ENCODE data around the gene ZFP64. TPM values are rescaled to one million over a fixed set of nuclear protein-coding genes. Genes with fewer than 3 reads are reported as not detected.

ZFP64 gene
- total RNA-seq, 2 donors from 2014 or later, result 6.3 to 10.4 TPM

- Histone ChIP-seq H3K36me3 (replicated peaks in 1 of 2; ENCODE audit: insufficient read depth in 1 of 2, low read depth in 2 of 2) (no peaks in the 10 kb centered on the region), H3K4me1 (no peaks in the 10 kb centered on the region), H3K27me3 (no peaks in the 10 kb centered on the region), H3K9me3 (no peaks in the 10 kb centered on the region), H3K4me3 (no peak overlapping the region), H3K27ac (no peak overlapping the region)
- no peak for TF ChIP-seq POLR2A (IDR thresholded peaks at IDR 0.05)
- no peak for TF ChIP-seq CTCF (IDR thresholded peaks at IDR 0.05)
- ATAC-seq (no peak), DNase-seq (no peak)
- intact Hi-C loops (cut with DNase I), result no loop called here
- 80 to 86% methylated on average over 1 of the region's 1 CpG for WGBS, 2 donors
Measured at GRCh38 chr20:52131048-52131643, 60.4 kb downstream of the ZFP64 start.

GRCh38 chr20:52130406-52130805 lies 61.2 kb downstream of the ZFP64 start:
- no peak for DNase-seq
- Histone ChIP-seq H3K36me3 (replicated peaks in 1 of 2; ENCODE audit: insufficient read depth in 1 of 2, low read depth in 2 of 2) (no peaks in the 10 kb centered on the region), H3K4me3 (no peak overlapping the region), H3K9me3 (no peaks in the 10 kb centered on the region), H3K27me3 (no peaks in the 10 kb centered on the region), H3K27ac (no peak overlapping the region), H3K4me1 (no peaks in the 10 kb centered on the region)
- intact Hi-C loops (cut with DNase I), result no loop called here
- TF ChIP-seq POLR2A (IDR thresholded peaks at IDR 0.05) (no peak), CTCF (IDR thresholded peaks at IDR 0.05) (no peak)
- WGBS, 2 donors, result 94 to 96% methylated on average over 5 of the region's 5 CpGs
- no peak for ATAC-seq

DNA sequence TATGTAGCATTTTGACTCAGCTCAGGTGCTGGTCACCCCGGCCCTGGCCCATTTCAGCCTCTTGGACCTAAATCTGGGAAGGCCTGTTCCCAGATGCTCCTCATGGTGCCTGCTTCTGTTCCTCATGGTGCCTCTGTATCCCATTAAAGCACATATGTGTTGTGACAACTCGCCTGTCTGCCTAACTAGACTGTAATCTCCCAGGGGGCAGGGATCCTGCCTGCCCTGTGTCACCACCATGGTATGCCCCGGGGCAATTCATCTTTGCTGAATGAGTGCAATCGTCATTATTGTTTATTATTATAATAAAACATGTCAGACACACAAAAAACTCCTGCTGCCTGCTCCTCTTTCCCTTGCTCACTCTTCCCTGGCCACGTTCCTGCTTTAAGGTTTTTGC lies 62.0 kb downstream of the ZFP64 start:
- intact Hi-C loops (cut with DNase I), result no loop called here
- H3K36me3 ChIP-seq (replicated peaks in 1 of 2; ENCODE audit: insufficient read depth in 1 of 2, low read depth in 2 of 2), result no peaks in the 10 kb centered on the region
- no peaks in the 10 kb centered on the region for H3K27me3 ChIP-seq
- H3K9me3 ChIP-seq, result no peaks in the 10 kb centered on the region
- H3K4me3 ChIP-seq, result no peak overlapping the region
- ATAC-seq, result no peak
- WGBS, 2 donors, result 88 to 89% methylated on average over 5 of the region's 5 CpGs
- no peak for DNase-seq
- no peak overlapping the region for H3K27ac ChIP-seq
- no peak for TF ChIP-seq POLR2A (IDR thresholded peaks at IDR 0.05)
- TF ChIP-seq CTCF (IDR thresholded peaks at IDR 0.05), result no peak
- H3K4me1 ChIP-seq, result no peaks in the 10 kb centered on the region

- no peaks in the 10 kb centered on the region for H3K27me3 ChIP-seq
- intact Hi-C loops (cut with DNase I), result no loop called here
- H3K9me3 ChIP-seq, result no peaks in the 10 kb centered on the region
- H3K36me3 ChIP-seq (replicated peaks in 1 of 2; ENCODE audit: insufficient read depth in 1 of 2, low read depth in 2 of 2), result no peaks in the 10 kb centered on the region
- H3K4me3 ChIP-seq, result no peak overlapping the region
- ATAC-seq (no peak), DNase-seq (no peak)
- WGBS, 2 donors, result 63 to 84% methylated on average over 4 of the region's 4 CpGs
- TF ChIP-seq CTCF (IDR thresholded peaks at IDR 0.05), result no peak
- TF ChIP-seq POLR2A (IDR thresholded peaks at IDR 0.05), result no peak
- no peak overlapping the region for H3K27ac ChIP-seq
- no peaks in the 10 kb centered on the region for H3K4me1 ChIP-seq
Measured at GRCh38 chr20:52127309-52127708, 64.3 kb downstream of the ZFP64 start.

DNA sequence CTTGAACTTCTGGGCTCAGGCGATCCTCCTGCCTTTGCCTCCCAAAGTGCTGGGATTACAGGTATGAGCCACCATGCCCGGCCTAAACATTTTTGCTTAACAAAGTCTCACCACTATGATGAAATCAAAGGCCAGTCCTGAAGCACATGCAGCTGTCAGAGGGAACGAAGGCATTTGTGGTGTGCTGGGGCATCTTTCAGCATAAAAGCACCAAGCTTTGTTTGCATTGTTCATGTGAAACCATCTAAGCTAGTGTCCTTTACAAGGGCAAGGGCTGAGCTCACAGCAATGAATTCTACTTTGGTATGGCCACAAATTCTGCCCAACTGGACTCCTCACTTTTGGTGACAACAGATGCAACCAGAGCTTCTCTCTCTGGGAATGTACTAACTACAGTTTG lies 66.8 kb downstream of the ZFP64 start:
- no peak for TF ChIP-seq POLR2A (IDR thresholded peaks at IDR 0.05)
- TF ChIP-seq CTCF (IDR thresholded peaks at IDR 0.05), result no peak
- H3K27me3 ChIP-seq, result no peaks in the 10 kb centered on the region
- no peaks in the 10 kb centered on the region for H3K36me3 ChIP-seq (replicated peaks in 1 of 2; ENCODE audit: insufficient read depth in 1 of 2, low read depth in 2 of 2)
- intact Hi-C loops (cut with DNase I), result no loop called here
- H3K27ac ChIP-seq, result no peak overlapping the region
- no peaks in the 10 kb centered on the region for H3K9me3 ChIP-seq
- DNase-seq (no peak), ATAC-seq (no peak)
- no peak overlapping the region for H3K4me3 ChIP-seq
- 88 to 96% methylated on average over 3 of the region's 3 CpGs for WGBS, 2 donors
- no peaks in the 10 kb centered on the region for H3K4me1 ChIP-seq

Measured in body of pancreas (tissue), 4 donors.